ENCODE data around the gene CCL22. TPM values are rescaled to one million over a fixed set of nuclear protein-coding genes. Genes with fewer than 3 reads are reported as not detected.
A peak's percentile ranks its signal among the peaks of the same experiment; 100 is the strongest.

Gene CCL22
- total RNA-seq, 1 donor from 2014 or later = not detected

DNA sequence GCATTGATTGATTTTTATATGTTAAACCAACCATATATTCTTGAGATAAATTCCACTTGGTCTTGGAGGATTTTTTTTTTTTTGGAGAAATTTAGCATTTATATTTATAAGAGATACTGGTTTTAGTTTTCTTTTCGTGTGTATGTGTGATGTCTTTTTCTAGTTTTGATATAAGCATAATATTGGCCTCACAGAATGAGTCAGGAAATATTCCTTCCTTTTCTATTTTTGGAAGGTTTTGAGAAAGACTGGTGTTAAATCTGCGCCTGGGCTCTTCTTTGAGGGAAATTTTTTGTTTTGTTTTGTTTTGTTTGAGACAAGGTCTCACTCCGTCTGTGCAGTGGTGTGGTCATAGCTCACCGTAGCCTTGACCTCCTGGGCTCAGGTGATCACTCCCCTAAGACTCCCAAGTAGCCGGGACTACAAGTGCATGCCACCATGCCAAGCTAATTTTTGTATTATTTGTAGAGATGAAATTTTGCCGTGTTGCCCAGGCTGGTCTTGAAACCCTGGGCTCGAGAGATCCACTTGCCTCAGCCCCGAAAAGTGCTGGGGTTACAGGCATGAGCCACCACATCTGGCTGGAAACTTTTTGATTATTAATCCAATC, 28.8 kb upstream of the CCL22 start:
- no peak for DNase-seq (ENCODE audit: low spot score)
- TF ChIP-seq CTCF (IDR thresholded peaks at IDR 0.05) = no peak
- peak overlapping the region; percentile 41 for H3K27ac Mint-ChIP-seq (ENCODE audit: unreplicated experiment)
- peaks cover 18% of the 10 kb centered on the region for H3K27me3 Mint-ChIP-seq (ENCODE audit: low read depth)
- peaks cover 19% of the 10 kb centered on the region for H3K4me1 Mint-ChIP-seq (ENCODE audit: low read depth)
- H3K4me3 Mint-ChIP-seq (ENCODE audit: unreplicated experiment) = no peak overlapping the region
- H3K36me3 Mint-ChIP-seq (ENCODE audit: low read depth) = peaks cover 6% of the 10 kb centered on the region
- peaks cover 8% of the 10 kb centered on the region for H3K9me3 Mint-ChIP-seq (ENCODE audit: low read depth)

DNA sequence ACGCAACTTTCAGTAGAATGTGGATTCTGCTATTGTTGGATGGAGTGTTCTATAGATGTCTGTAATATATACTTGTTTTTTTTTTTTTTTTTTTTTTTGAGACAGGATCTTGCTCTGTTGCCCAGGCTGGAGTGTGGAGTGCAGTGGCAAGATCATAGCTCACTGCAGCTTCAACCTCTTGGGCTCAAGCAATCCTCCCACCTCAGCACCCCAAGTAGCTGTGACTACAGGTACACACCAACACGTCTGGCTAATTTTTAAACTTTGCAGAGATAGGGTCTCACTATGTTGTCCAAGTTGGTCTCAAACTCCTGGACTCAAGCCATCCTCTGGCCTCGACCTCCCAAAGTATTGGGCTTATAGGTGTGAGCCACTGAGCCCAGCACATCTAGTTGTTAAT, 27.2 kb upstream of the CCL22 start:
- peaks cover 4% of the 10 kb centered on the region for H3K9me3 Mint-ChIP-seq (ENCODE audit: low read depth)
- H3K4me3 Mint-ChIP-seq (ENCODE audit: unreplicated experiment) = no peak overlapping the region
- no peak for DNase-seq (ENCODE audit: low spot score)
- peaks cover 6% of the 10 kb centered on the region for H3K36me3 Mint-ChIP-seq (ENCODE audit: low read depth)
- H3K27me3 Mint-ChIP-seq (ENCODE audit: low read depth) = peaks cover 28% of the 10 kb centered on the region
- peaks cover 19% of the 10 kb centered on the region for H3K4me1 Mint-ChIP-seq (ENCODE audit: low read depth)
- no peak for TF ChIP-seq CTCF (IDR thresholded peaks at IDR 0.05)
- H3K27ac Mint-ChIP-seq (ENCODE audit: unreplicated experiment) = no peak overlapping the region

DNA sequence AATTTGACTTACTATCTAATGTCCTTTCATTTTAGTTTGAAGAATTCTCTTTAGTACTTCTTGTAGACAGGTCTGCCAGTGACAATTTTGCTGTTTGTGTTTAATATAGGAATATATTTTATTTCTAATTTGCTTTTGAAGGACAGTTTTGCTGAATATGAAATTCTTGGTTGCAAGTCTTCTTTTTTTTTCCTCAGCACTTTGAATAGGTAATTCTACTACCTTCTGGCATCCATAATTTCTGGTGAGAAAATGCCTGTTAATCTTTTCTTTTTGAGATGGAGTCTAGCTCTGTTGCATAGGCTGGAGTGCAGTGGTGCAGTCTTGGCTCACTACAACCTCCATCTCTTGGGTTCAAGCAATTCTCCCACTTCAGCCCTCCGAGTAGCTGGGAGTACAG, 25.2 kb upstream of the CCL22 start:
- H3K9me3 Mint-ChIP-seq (ENCODE audit: low read depth) = peaks cover 4% of the 10 kb centered on the region
- no peak overlapping the region for H3K27ac Mint-ChIP-seq (ENCODE audit: unreplicated experiment)
- H3K4me3 Mint-ChIP-seq (ENCODE audit: unreplicated experiment) = no peak overlapping the region
- peaks cover 6% of the 10 kb centered on the region for H3K36me3 Mint-ChIP-seq (ENCODE audit: low read depth)
- peaks cover 29% of the 10 kb centered on the region for H3K27me3 Mint-ChIP-seq (ENCODE audit: low read depth)
- H3K4me1 Mint-ChIP-seq (ENCODE audit: low read depth) = peaks cover 19% of the 10 kb centered on the region
- DNase-seq (ENCODE audit: low spot score) = no peak
- TF ChIP-seq CTCF (IDR thresholded peaks at IDR 0.05) = no peak

DNA sequence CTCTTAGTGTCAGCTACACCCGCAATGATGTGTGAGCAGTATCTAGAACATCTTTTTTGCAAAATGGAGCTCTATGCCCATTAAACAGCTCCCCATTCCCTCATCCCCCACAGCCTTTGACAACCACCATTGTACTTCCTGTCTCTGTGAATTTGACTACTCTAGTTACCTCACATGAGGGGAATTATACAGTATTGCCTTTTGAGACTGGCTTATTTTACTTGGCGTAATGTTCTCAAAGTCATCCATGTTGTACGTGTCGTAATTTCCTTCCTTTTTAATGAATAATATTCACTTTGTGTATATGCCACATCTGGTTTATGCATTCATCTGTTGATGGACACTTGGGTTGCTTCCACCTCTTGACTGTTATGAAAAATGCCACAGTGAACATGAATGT, 23.2 kb upstream of the CCL22 start:
- H3K9me3 Mint-ChIP-seq (ENCODE audit: low read depth) = peaks cover 4% of the 10 kb centered on the region
- peaks cover 6% of the 10 kb centered on the region for H3K36me3 Mint-ChIP-seq (ENCODE audit: low read depth)
- no peak overlapping the region for H3K4me3 Mint-ChIP-seq (ENCODE audit: unreplicated experiment)
- no peak overlapping the region for H3K27ac Mint-ChIP-seq (ENCODE audit: unreplicated experiment)
- peaks cover 34% of the 10 kb centered on the region for H3K27me3 Mint-ChIP-seq (ENCODE audit: low read depth)
- DNase-seq (ENCODE audit: low spot score) = no peak
- TF ChIP-seq CTCF (IDR thresholded peaks at IDR 0.05) = no peak
- H3K4me1 Mint-ChIP-seq (ENCODE audit: low read depth) = peaks cover 15% of the 10 kb centered on the region

- peaks cover 29% of the 10 kb centered on the region for H3K4me1 Mint-ChIP-seq (ENCODE audit: low read depth)
- peaks cover 18% of the 10 kb centered on the region for H3K27me3 Mint-ChIP-seq (ENCODE audit: low read depth)
- H3K27ac Mint-ChIP-seq (ENCODE audit: unreplicated experiment) = no peak overlapping the region
- H3K36me3 Mint-ChIP-seq (ENCODE audit: low read depth) = peaks cover 2% of the 10 kb centered on the region
- H3K9me3 Mint-ChIP-seq (ENCODE audit: low read depth) = no peaks in the 10 kb centered on the region
- no peak for DNase-seq (ENCODE audit: low spot score)
- no peak for TF ChIP-seq CTCF (IDR thresholded peaks at IDR 0.05)
- no peak overlapping the region for H3K4me3 Mint-ChIP-seq (ENCODE audit: unreplicated experiment)
Observed at GRCh38 chr16:57341062-57341440, 17.5 kb upstream of the CCL22 start.

All from chondrocyte (in vitro differentiated cells).